CD14-positive monocyte (primary cell): ENCODE data around the gene DNAJB13. TPM values are rescaled to one million over a fixed set of nuclear protein-coding genes. Genes with fewer than 3 reads are reported as not detected.

Experiments
- DNase-seq, 3 donors: peaks; one replicate each; pipeline ENCODE4 v3.0.0-alpha.2; 2011 to 2022
- H2AFZ ChIP-seq: 2 replicates; pipeline ENCODE4 v1.6.0; 2012; ENCODE audit warnings: mild to moderate bottlenecking, low read depth, low read length, inconsistent platforms; ENCODE audit not compliant: insufficient read depth, poor library complexity, severe bottlenecking
- H3K27ac ChIP-seq, 2 donors: 1 replicate in 1 of 2; 2 replicates in 1 of 2; pipeline ENCODE4 v1.5.1; 2012 to 2013; ENCODE audit warnings: low read length in 2 of 2, control low read depth in 1 of 2, inconsistent platforms in 1 of 2, low read depth in 1 of 2, mild to moderate bottlenecking in 1 of 2
- H3K27me3 ChIP-seq, 2 donors: one replicate each; pipeline versions ENCODE4 v1.6.0 to v1.6.1; 2011 to 2013; ENCODE audit warnings: low read length in 2 of 2; ENCODE audit not compliant: control insufficient read depth in 2 of 2, insufficient read depth in 2 of 2
- H3K36me3 ChIP-seq, 2 donors: replicated peaks in 1 of 2; 1 replicate in 1 of 2; 2 replicates in 1 of 2; pipeline versions ENCODE4 v1.5.1 to v1.6.1; 2012 to 2013; ENCODE audit warnings: low read length in 2 of 2, control low read depth in 1 of 2, inconsistent platforms in 1 of 2, mild to moderate bottlenecking in 1 of 2; ENCODE audit not compliant: insufficient read depth in 2 of 2, control insufficient read depth in 1 of 2
- H3K4me1 ChIP-seq, 2 donors: 1 replicate in 1 of 2; 2 replicates in 1 of 2; pipeline versions ENCODE4 v1.5.1 to v1.6.1; 2012 to 2013; ENCODE audit warnings: low read length in 2 of 2, control low read depth in 1 of 2, inconsistent platforms in 1 of 2, mild to moderate bottlenecking in 1 of 2, moderate library complexity in 1 of 2; ENCODE audit not compliant: insufficient read depth in 2 of 2, control insufficient read depth in 1 of 2
- H3K4me2 ChIP-seq: replicated peaks from 2 replicates; pipeline ENCODE3; 2012; ENCODE audit warnings: low read length, moderate library complexity, mild to moderate bottlenecking; ENCODE audit not compliant: poor library complexity, severe bottlenecking; ENCODE audit errors: extremely low read depth
- H3K4me3 ChIP-seq, 3 experiments: fragments of 200-600 bp in 1 of 3; sonication (generic) in 1 of 3; replicated peaks in 1 of 3; 1 replicate in 2 of 3; 2 replicates in 1 of 3; pipeline ENCODE4 v1.5.1; 2011 to 2013; ENCODE audit warnings: low read length in 3 of 3, mild to moderate bottlenecking in 3 of 3, control low read depth in 2 of 3, low read depth in 2 of 3, inconsistent platforms in 1 of 3, moderate library complexity in 1 of 3
- H3K79me2 ChIP-seq: 2 replicates; pipeline ENCODE4 v1.6.0; 2012; ENCODE audit warnings: mild to moderate bottlenecking, control low read depth, inconsistent platforms, low read length, moderate library complexity; ENCODE audit not compliant: insufficient read depth
- H3K9ac ChIP-seq: 2 replicates; pipeline ENCODE4 v1.6.0; 2017; ENCODE audit warnings: low read length, mild to moderate bottlenecking; ENCODE audit not compliant: insufficient read depth, poor library complexity, severe bottlenecking
- H3K9me3 ChIP-seq, 2 donors: replicated peaks in 1 of 2; 1 replicate in 1 of 2; 2 replicates in 1 of 2; pipeline versions ENCODE4 v1.5.1 to v1.6.1; 2012 to 2013; ENCODE audit warnings: low read length in 2 of 2, control low read depth in 1 of 2; ENCODE audit not compliant: control insufficient read depth in 1 of 2, insufficient read depth in 1 of 2
- H4K20me1 ChIP-seq: 2 replicates; pipeline ENCODE4 v1.6.0; 2012; ENCODE audit warnings: mild to moderate bottlenecking, low read length, control low read depth, moderate library complexity; ENCODE audit not compliant: insufficient read depth
- H3K27ac Mint-ChIP-seq, 7 donors: one replicate each; pipeline ENCODE4 v1.8.0; 2020; ENCODE audit warnings: mild to moderate bottlenecking in 7 of 7, mixed read lengths in 7 of 7, moderate library complexity in 6 of 7, inconsistent platforms in 2 of 7
- H3K27me3 Mint-ChIP-seq, 3 donors: one replicate each; pipeline ENCODE4 v1.8.0; 2021 to 2022; ENCODE audit warnings: low read depth in 3 of 3, mild to moderate bottlenecking in 3 of 3, mixed read lengths in 3 of 3, moderate library complexity in 3 of 3, inconsistent platforms in 1 of 3
- H3K36me3 Mint-ChIP-seq, 2 donors: one replicate each; pipeline ENCODE4 v1.8.0; 2020; ENCODE audit warnings: mixed read lengths in 2 of 2, inconsistent platforms in 1 of 2, mild to moderate bottlenecking in 1 of 2
- H3K4me1 Mint-ChIP-seq: one replicate; pipeline ENCODE4 v1.8.0; 2020; ENCODE audit warnings: mild to moderate bottlenecking, mixed read lengths
- H3K4me3 Mint-ChIP-seq, 2 donors: one replicate each; pipeline ENCODE4 v1.8.0; 2020; ENCODE audit warnings: mild to moderate bottlenecking in 2 of 2, mixed read lengths in 2 of 2, moderate library complexity in 1 of 2
- H3K9me3 Mint-ChIP-seq, 7 donors: one replicate each; pipeline ENCODE4 v1.8.0; 2020 to 2022; ENCODE audit warnings: mixed read lengths in 7 of 7, mild to moderate bottlenecking in 6 of 7, moderate library complexity in 6 of 7, inconsistent platforms in 2 of 7
- CTCF ChIP-seq: fragments of 200-600 bp; IDR thresholded peaks from one replicate; pipeline ENCODE4 v1.8.0; 2022; ENCODE audit warnings: antibody characterized with exemption, mild to moderate bottlenecking
- WGBS: methylation state at CpG from one replicate; pipeline ENCODE4 v1.1.5; 2013; ENCODE audit warnings: missing lambda C conversion rate; ENCODE audit not compliant: insufficient coverage; 5-methylcytosine and 5-hydroxymethylcytosine counted together
- intact Hi-C, 2 donors: fragments of 100-400 bp; cut with micrococcal nuclease; formaldehyde crosslinking; loops; one replicate each; pipeline versions ENCODE4 v1.15.0 to v1.15.1; 2023
- polyA plus RNA-seq, 3 donors: library from polyadenylated mRNA; depleted of rRNA in 1 of 3; unstranded in 2 of 3; stranded (reverse) in 1 of 3; fragments of 300-500 nt in 2 of 3; fragments of >200 nt in 1 of 3; fragmentation: Illumina TruSeq in 2 of 3; gene quantifications; 1 replicate in 2 of 3; 2 replicates in 1 of 3; pipeline ENCODE4 v1.2.3, GENCODE V29; 2012 to 2021

Gene DNAJB13
- polyA plus RNA-seq, 3 donors = not detected

- H3K9me3 Mint-ChIP-seq = peaks cover 0 to 2% (median 0%) of the 10 kb centered on the region in 7 donors
- peaks cover 6% of the 10 kb centered on the region for H3K4me1 Mint-ChIP-seq
- no peak overlapping the region for H3K27ac Mint-ChIP-seq
Measured at GRCh38 chr11:73956876-73957653, 6.2 kb downstream of the DNAJB13 start.

More at GRCh38 chr11:73956876-73957653, 6.2 kb downstream of the DNAJB13 start:
- intact Hi-C loops = no loop called here
- no peak overlapping the region for H3K9ac ChIP-seq
- peaks cover 0 to 11% of the 10 kb centered on the region in 2 donors for H3K27me3 ChIP-seq
- TF ChIP-seq CTCF = no peak
- WGBS = 43% methylated on average over 12 of the region's 29 CpGs
- H3K4me3 ChIP-seq = no peak overlapping the region
- no peaks in the 10 kb centered on the region for H3K4me1 ChIP-seq
- Mint-ChIP-seq H3K4me3 (peak overlapping the region in 1 of 2 donors; percentile 56), H3K36me3 (no peaks in the 10 kb centered on the region), H3K27me3 (peaks cover 14 to 25% (median 24%) of the 10 kb centered on the region in 3 donors)
- DNase-seq = no peak
- H3K79me2 ChIP-seq = no peaks in the 10 kb centered on the region
- no peak overlapping the region for H3K4me2 ChIP-seq
- H2AFZ ChIP-seq = no peak overlapping the region
- H3K9me3 ChIP-seq = no peaks in the 10 kb centered on the region
- no peaks in the 10 kb centered on the region for H4K20me1 ChIP-seq
- no peaks in the 10 kb centered on the region for H3K36me3 ChIP-seq
- no peak overlapping the region for H3K27ac ChIP-seq
